C1 segment of cervical spinal cord (tissue), 14 donors: ENCODE data around the gene ASIC4.

Experiments used
- DNase-seq, 14 donors: peaks; one replicate each; lab custom pipeline; 2025; lab: John Stamatoyannopoulos, UW

ASIC4 gene

GRCh38 chr2:219512524-219513216 lies 1.6 kb upstream of the ASIC4 start:
- no peak for DNase-seq

GRCh38 chr2:219513787-219514186 lies 495 bp upstream of the ASIC4 start:
- no peak for DNase-seq

GRCh38 chr2:219514836-219515235 lies 554 bp downstream of the ASIC4 start:
- no peak for DNase-seq

- no peak for DNase-seq
These were observed 1.8 kb downstream of the ASIC4 start for GRCh38 chr2:219515874-219516629.

- no peak for DNase-seq
These were observed 2.6 kb downstream of the ASIC4 start for GRCh38 chr2:219516888-219517287.

GRCh38 chr2:219517954-219518778 lies 3.9 kb downstream of the ASIC4 start:
- DNase-seq, result no peak

GRCh38 chr2:219519526-219519916 lies 5.2 kb downstream of the ASIC4 start:
- no peak for DNase-seq

- no peak for DNase-seq
These were observed 5.8 kb downstream of the ASIC4 start for GRCh38 chr2:219520079-219520478.

- peak in 3 of 14 donors; percentile 10 to 26 (median 14) for DNase-seq
These were observed 7.0 kb downstream of the ASIC4 start for GRCh38 chr2:219521066-219521880.

GRCh38 chr2:219522111-219523030 lies 8.1 kb downstream of the ASIC4 start:
- peak in 2 of 14 donors; percentile 14 to 23 for DNase-seq

GRCh38 chr2:219523031-219523671 lies 8.9 kb downstream of the ASIC4 start:
- no peak for DNase-seq

GRCh38 chr2:219524817-219525216 lies 10.5 kb downstream of the ASIC4 start:
- DNase-seq, result no peak

GRCh38 chr2:219525533-219526232 lies 11.4 kb downstream of the ASIC4 start:
- no peak for DNase-seq

- DNase-seq, result no peak
These were observed 12.2 kb downstream of the ASIC4 start for GRCh38 chr2:219526320-219527075.

- DNase-seq, result peak in 2 of 14 donors; percentile 14 to 21
These were observed 12.8 kb downstream of the ASIC4 start for GRCh38 chr2:219527076-219527394.

- DNase-seq, result no peak
These were observed 13.2 kb downstream of the ASIC4 start for GRCh38 chr2:219527472-219527871.

GRCh38 chr2:219530048-219530963 lies 16.0 kb downstream of the ASIC4 start:
- peak; percentile 26 to 87 (median 73) for DNase-seq
